ENCODE data around the gene GAS2. TPM values are rescaled to one million over a fixed set of nuclear protein-coding genes. Genes with fewer than 3 reads are reported as not detected.

GAS2 gene
- total and polyA plus RNA-seq, 4 donors: 0.58 to 9.8 (median 1.2) TPM

DNA sequence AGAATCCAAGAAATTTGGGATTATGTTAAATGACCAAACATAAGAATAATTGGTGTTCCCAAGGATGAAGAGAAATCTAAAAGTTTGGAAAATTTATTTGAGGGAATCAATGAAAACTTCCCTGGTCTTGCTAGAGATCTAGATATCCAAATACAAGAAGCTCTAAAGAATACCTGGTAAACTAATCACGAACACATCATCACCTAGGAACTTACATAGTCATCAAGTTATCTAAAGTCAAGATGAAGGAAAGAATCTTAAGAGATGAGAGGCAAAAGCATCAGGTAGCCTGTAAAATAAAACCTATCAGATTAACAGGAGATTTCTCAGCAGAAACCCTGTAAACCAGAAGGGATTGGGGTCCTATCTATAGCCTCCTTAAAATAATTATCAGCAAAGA lies 46.9 kb downstream of the GAS2 start:
- Histone ChIP-seq H3K27ac (ENCODE audit: low read depth in 1 of 2, low read length in 1 of 2) (no peak overlapping the region), H3K9me3 (ENCODE audit: control insufficient read depth in 4 of 4, insufficient read depth in 3 of 4, low read length in 3 of 4) (peaks cover 0 to 4% (median 0%) of the 10 kb centered on the region in 4 donors), H3K4me3 (no peak overlapping the region), H3K36me3 (ENCODE audit: control insufficient read depth in 4 of 4, insufficient read depth in 4 of 4, low read length in 4 of 4) (no peaks in the 10 kb centered on the region), H3K9ac (ENCODE audit: insufficient read depth in 1 of 2, low read length in 2 of 2) (no peak overlapping the region), H3K27me3 (ENCODE audit: control insufficient read depth in 3 of 3, insufficient read depth in 3 of 3, low read length in 2 of 3) (no peaks in the 10 kb centered on the region), H3K4me1 (ENCODE audit: control insufficient read depth in 5 of 5, insufficient read depth in 5 of 5, low read length in 5 of 5) (peaks cover 0 to 9% (median 0%) of the 10 kb centered on the region in 5 donors)
- no peak for DNase-seq
- 86 to 96% methylated on average over 1 of the region's 1 CpG for WGBS, 2 donors
- ATAC-seq (ENCODE audit: insufficient read depth, low FRiP score): no peak
- TF ChIP-seq, protein P1, sequence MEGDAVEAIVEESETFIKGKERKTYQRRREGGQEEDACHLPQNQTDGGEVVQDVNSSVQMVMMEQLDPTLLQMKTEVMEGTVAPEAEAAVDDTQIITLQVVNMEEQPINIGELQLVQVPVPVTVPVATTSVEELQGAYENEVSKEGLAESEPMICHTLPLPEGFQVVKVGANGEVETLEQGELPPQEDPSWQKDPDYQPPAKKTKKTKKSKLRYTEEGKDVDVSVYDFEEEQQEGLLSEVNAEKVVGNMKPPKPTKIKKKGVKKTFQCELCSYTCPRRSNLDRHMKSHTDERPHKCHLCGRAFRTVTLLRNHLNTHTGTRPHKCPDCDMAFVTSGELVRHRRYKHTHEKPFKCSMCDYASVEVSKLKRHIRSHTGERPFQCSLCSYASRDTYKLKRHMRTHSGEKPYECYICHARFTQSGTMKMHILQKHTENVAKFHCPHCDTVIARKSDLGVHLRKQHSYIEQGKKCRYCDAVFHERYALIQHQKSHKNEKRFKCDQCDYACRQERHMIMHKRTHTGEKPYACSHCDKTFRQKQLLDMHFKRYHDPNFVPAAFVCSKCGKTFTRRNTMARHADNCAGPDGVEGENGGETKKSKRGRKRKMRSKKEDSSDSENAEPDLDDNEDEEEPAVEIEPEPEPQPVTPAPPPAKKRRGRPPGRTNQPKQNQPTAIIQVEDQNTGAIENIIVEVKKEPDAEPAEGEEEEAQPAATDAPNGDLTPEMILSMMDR (IDR thresholded peaks at IDR 0.05; ENCODE audit: control extremely low read depth, extremely low read depth): no peak

DNA sequence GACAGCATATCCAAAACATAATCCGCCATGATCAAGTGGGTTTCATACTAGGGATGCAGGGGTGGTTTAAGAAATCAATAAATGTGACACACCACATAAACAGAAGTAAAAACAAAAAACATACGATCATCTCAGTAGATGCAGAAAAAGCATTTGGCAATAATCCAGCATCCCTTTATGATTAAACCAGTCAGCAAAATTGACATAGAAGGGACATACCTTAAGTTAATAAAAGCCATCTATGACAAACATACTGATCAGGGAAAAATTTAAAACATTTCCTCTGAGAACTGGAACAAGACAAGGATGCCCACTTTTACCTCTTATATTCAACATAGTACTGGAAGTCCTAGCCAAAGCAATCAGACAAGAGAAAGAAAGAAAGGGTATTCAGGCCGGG lies 49.6 kb downstream of the GAS2 start:
- 89 to 92% methylated on average over 3 of the region's 3 CpGs for WGBS, 2 donors
- H3K36me3 ChIP-seq (ENCODE audit: control insufficient read depth in 4 of 4, insufficient read depth in 4 of 4, low read length in 4 of 4): no peaks in the 10 kb centered on the region
- TF ChIP-seq, protein P1 (IDR thresholded peaks at IDR 0.05; ENCODE audit: control extremely low read depth, extremely low read depth): no peak
- ATAC-seq (ENCODE audit: insufficient read depth, low FRiP score) (no peak), DNase-seq (no peak)
- no peak overlapping the region for H3K4me3 ChIP-seq
- no peak overlapping the region for H3K9ac ChIP-seq (ENCODE audit: insufficient read depth in 1 of 2, low read length in 2 of 2)
- no peak overlapping the region for H3K27ac ChIP-seq (ENCODE audit: low read depth in 1 of 2, low read length in 1 of 2)
- peaks cover 0 to 4% (median 0%) of the 10 kb centered on the region in 4 donors for H3K9me3 ChIP-seq (ENCODE audit: control insufficient read depth in 4 of 4, insufficient read depth in 3 of 4, low read length in 3 of 4)
- peaks cover 0 to 6% (median 0%) of the 10 kb centered on the region in 5 donors for H3K4me1 ChIP-seq (ENCODE audit: control insufficient read depth in 5 of 5, insufficient read depth in 5 of 5, low read length in 5 of 5)
- no peaks in the 10 kb centered on the region for H3K27me3 ChIP-seq (ENCODE audit: control insufficient read depth in 3 of 3, insufficient read depth in 3 of 3, low read length in 2 of 3)

DNA sequence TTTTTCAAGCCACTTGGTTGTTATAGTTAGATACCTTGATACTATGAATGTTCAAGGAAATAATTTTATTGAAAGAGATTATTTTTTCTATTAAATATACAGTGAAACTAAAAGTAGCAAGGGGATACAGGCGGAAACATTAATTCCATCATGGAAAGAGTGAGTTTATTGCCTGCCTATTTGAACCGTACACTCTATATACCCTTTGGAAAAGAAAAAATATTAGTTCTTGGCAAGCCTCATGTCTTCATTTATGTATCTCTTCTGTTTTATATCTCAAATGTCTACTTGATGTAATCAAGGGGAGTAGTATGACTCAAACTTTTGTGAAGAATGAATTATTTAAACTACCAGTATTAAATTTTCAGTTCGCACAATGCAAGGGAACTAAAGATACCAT lies 54.0 kb downstream of the GAS2 start:
- no peaks in the 10 kb centered on the region for H3K27me3 ChIP-seq (ENCODE audit: control insufficient read depth in 3 of 3, insufficient read depth in 3 of 3, low read length in 2 of 3)
- DNase-seq: no peak
- ATAC-seq (ENCODE audit: insufficient read depth, low FRiP score): no peak
- no peak overlapping the region for H3K27ac ChIP-seq (ENCODE audit: low read depth in 1 of 2, low read length in 1 of 2)
- no peak overlapping the region for H3K4me3 ChIP-seq
- no peaks in the 10 kb centered on the region for H3K36me3 ChIP-seq (ENCODE audit: control insufficient read depth in 4 of 4, insufficient read depth in 4 of 4, low read length in 4 of 4)
- no peaks in the 10 kb centered on the region for H3K4me1 ChIP-seq (ENCODE audit: control insufficient read depth in 5 of 5, insufficient read depth in 5 of 5, low read length in 5 of 5)
- H3K9me3 ChIP-seq (ENCODE audit: control insufficient read depth in 4 of 4, insufficient read depth in 3 of 4, low read length in 3 of 4): no peaks in the 10 kb centered on the region
- TF ChIP-seq, protein P1 (IDR thresholded peaks at IDR 0.05; ENCODE audit: control extremely low read depth, extremely low read depth): no peak
- 90 to 96% methylated on average over 3 of the region's 3 CpGs for WGBS, 2 donors
- H3K9ac ChIP-seq (ENCODE audit: insufficient read depth in 1 of 2, low read length in 2 of 2): no peak overlapping the region

DNA sequence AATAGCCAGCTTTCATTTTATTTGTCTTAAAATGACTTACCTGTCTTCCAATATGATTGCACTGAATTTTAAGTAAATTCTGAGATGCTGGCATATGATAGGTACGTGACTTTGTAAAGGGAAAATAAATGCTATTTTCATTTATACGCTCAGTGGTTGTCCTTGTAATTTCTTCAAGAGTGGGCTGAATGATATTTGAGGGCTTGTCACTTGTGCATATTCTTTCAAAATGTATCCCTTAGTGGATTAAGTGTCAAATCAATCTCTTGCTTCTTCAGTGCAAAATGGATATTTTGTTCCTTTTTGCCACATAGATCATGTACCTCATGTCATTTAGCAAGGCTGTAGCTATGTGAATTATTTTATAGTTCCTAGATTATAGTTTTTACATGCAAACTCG lies 56.9 kb downstream of the GAS2 start:
- no peak overlapping the region for H3K9ac ChIP-seq (ENCODE audit: insufficient read depth in 1 of 2, low read length in 2 of 2)
- H3K4me3 ChIP-seq: no peak overlapping the region
- ATAC-seq (ENCODE audit: insufficient read depth, low FRiP score) (no peak), DNase-seq (no peak)
- no peaks in the 10 kb centered on the region for H3K9me3 ChIP-seq (ENCODE audit: control insufficient read depth in 4 of 4, insufficient read depth in 3 of 4, low read length in 3 of 4)
- no peaks in the 10 kb centered on the region for H3K27me3 ChIP-seq (ENCODE audit: control insufficient read depth in 3 of 3, insufficient read depth in 3 of 3, low read length in 2 of 3)
- no peak overlapping the region for H3K27ac ChIP-seq (ENCODE audit: low read depth in 1 of 2, low read length in 1 of 2)
- H3K36me3 ChIP-seq (ENCODE audit: control insufficient read depth in 4 of 4, insufficient read depth in 4 of 4, low read length in 4 of 4): no peaks in the 10 kb centered on the region
- no peaks in the 10 kb centered on the region for H3K4me1 ChIP-seq (ENCODE audit: control insufficient read depth in 5 of 5, insufficient read depth in 5 of 5, low read length in 5 of 5)
- TF ChIP-seq, protein P1 (IDR thresholded peaks at IDR 0.05; ENCODE audit: control extremely low read depth, extremely low read depth): no peak
- 90% methylated on average over 3 of the region's 3 CpGs for WGBS, 2 donors

Measured in lung (tissue), 12 donors.